GM21423 (cell line): ENCODE data around the gene ADGRL2.

ENCODE experiments used
- ATAC-seq: cut with Tn5 transposase; IDR thresholded peaks from one replicate; pipeline ENCODE4 v1.9.1; 2021; ENCODE audit warnings: mild to moderate bottlenecking, moderate library complexity; ENCODE audit not compliant: unreplicated experiment

The ADGRL2 gene

DNA sequence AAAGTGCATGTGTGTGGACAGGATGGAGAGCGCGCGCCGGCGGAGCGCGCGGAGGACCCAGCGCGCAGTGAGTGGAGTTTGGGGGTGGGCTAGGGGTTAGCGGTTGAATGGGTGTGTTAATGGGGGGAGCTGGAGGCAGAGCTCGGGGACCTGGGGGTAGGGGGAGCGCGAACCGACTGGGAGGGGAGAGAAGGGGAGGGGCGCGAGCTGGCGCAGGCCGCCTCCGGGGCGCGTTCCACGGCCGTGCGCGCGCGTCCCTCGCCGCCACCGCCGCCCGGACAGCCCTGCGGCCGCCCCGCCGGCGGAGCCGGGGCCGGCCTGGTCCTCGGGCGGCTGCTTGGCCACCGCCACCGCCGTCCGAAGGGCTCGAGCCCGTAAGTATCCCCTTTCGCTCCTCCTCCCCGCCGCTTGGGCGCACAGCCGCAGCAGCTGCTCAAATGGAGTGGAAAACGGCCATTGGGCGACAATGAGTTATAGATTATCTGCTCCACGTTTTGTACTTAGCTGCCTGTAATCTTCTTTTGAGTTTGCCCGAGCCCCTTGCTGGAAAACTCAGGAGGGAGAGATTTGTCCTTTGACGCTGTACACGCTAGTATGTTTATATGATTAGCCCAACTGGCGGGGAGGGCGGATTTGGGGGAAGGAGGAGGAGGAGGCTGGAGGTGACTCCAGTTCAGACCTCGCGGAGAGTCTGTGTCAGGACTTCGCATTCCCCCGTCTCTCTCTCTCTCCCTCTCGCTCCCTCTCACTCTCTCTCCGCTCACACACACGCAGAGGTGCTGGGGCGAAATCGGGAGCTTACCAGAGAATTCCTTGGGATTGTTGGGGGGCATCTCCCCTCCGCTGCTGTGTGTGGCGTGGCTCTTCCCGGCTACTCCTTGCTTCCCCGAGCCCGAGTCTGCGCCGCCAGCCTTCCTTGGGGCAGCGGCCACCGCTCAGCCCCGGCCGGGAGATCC lies at the start of gene ADGRL2:
TSS of gene ADGRL2 (plus strand) at position 240 of the 956 bp plus-strand sequence. CDS start 36,051 bp downstream, outside the sequence.
- ATAC-seq = no peak

GRCh38 chr1:81752840-81753239 lies 47.9 kb upstream of the ADGRL2 start:
- no peak for ATAC-seq

- ATAC-seq = no peak
Observed at GRCh38 chr1:81754424-81754823, 46.3 kb upstream of the ADGRL2 start.

GRCh38 chr1:81756872-81757271 lies 43.9 kb upstream of the ADGRL2 start:
- no peak for ATAC-seq

GRCh38 chr1:81757398-81758020 lies 43.2 kb upstream of the ADGRL2 start:
- ATAC-seq = no peak

DNA sequence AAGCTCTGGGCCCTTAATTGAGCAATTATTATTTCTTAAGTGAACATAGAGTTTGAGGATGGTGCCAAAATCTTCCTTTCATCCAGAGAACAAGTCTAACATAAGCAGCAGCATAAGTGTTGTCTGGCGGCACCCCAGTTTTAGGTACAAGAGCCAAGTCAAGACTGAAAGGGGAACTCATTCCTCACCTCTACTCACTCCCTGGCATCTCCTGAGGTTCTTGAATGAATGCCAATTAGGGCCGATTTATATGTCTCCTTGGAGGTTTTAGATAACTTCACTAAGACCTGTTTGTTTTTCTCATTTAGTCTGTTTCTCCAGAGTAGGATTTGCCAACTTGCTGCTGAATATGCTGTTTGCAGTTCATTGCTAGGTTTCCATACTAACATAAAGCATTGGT lies 42.6 kb upstream of the ADGRL2 start:
- ATAC-seq = no peak

- no peak for ATAC-seq
Observed at GRCh38 chr1:81760477-81761097, 40.1 kb upstream of the ADGRL2 start.

- no peak for ATAC-seq
Observed at GRCh38 chr1:81775510-81775909, 25.2 kb upstream of the ADGRL2 start.

GRCh38 chr1:81780705-81781454 lies 19.9 kb upstream of the ADGRL2 start:
- ATAC-seq = no peak

- no peak for ATAC-seq
Observed at GRCh38 chr1:81781749-81782148, 19.0 kb upstream of the ADGRL2 start.

DNA sequence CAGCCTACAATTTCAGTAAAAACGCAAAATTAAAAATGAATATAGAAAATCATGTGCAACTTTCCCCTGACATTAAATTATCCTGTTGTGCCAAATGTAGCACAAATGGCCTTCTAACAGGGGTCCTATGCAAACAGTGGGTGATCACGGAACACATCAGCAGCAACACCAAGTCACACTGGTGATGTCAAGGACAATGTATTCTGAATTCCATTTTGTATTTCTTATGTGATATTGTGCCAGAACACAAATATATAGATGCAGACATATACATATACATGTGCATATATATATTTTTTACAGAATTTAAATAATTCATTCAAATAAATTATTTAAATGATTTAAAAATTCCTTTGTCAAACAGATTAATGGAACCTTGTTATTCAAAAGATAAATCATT lies 8.6 kb upstream of the ADGRL2 start:
- ATAC-seq = no peak

DNA sequence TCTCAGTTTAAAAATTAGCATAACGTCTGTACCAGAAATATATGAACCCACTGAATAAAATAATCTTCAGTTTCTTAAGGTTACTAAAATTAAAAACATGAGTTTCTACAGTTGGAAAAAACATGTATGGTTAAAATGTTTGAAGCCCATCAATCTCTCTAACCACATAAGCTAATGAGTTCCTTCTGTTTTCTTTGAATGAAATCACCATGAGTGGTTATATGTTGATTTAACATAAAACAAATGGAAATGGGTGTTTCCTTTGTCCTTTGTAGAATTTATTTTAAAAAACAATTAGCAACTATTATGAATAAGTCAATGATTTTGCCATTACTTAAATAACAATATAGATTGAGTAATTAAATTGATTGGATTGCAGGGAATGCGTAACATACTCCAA lies 3.0 kb upstream of the ADGRL2 start:
- no peak for ATAC-seq

- no peak for ATAC-seq
Observed at GRCh38 chr1:81799939-81800694, 617 bp upstream of the ADGRL2 start.

DNA sequence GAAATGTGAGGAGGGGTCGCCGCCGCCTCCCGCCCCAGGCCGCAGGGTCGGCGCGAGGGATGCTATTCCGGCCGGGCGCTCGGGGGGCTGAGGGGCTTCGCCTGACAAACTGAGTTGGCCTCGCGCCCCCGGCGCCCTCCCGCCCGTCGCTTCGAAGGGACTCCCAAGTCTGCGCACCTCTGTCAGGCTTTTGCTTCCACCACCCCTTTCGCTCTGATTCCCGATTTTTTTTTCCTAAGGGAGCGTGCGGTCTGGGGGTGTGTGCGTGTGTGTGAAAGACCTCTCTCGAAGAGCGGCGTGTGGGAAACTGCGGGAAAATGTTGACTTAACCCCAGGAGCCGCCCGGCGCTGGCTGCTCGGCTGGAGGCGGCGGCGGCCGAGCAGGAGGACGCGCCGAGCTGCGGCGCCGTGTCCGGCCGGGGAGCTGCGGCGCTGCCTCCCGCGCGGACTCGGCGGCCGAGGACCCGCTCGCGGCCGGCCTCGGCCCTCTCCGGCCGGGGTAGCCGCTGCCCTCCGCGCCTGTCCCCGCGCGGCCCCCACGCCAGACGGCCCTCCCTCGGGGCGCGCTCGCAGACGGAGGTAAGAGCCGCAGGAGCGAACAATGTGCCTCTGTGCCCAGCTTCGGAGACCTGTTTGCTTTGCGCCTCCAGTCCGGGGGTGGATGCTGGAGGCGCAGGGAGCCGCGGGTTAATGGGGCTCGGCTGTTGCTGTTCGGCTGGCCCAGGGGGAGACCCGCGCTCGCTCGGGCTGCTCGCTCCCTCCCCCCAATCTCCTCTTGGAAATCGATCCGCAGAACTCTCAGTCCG lies 1.1 kb downstream of the ADGRL2 start:
- ATAC-seq = no peak

GRCh38 chr1:81802457-81802706 lies 1.6 kb downstream of the ADGRL2 start:
- no peak for ATAC-seq

- no peak for ATAC-seq
Observed at GRCh38 chr1:81802707-81803430, 2.1 kb downstream of the ADGRL2 start.

GRCh38 chr1:81803431-81804110 lies 2.8 kb downstream of the ADGRL2 start:
- ATAC-seq = no peak

GRCh38 chr1:81804312-81804711 lies 3.6 kb downstream of the ADGRL2 start:
- no peak for ATAC-seq
